ENCODE data around the gene EML6.

EML6 gene

DNA sequence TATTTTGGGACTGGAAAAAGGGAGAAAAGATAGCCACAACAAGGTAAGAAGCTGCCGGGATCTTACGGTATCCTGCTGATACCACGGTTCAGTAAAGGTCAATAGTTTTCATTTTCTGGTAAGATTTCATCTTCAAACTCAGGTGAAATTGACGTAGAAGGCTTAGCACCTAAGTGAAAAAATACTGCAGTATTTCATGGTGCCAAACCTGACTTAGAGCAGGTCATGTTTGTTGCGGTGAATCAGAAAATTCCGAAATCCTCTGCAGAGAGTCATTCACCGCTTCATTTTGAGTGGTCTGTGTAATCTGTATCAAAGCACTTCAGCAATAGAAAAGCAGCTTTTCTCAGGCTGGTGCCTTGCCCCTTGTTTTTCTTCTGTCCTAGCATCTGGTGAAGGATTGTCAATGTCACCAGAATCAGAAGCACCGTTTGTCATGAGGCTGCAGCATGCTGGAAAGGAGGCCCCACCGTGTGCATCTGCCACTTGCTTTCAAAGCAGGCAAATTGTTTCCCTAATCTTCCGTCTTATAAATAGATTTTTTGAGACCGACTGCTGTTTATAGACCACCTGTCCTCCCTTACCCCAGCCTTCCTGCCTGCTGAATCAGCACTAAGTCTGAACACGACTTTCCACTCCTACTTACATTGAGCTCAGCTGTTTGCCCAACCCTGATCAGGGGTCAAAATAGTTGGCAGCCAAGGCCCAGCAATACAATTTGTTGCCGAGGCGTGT is 156.3 kb downstream of the EML6 start:
- POLR2A ChIA-PET = interaction anchor here (0.5 kb wide), 1 partner anchor 320 kb away, joined by 3 read pairs; no protein-coding TSS in a partner anchor
- Histone ChIP-seq H3K27ac (ENCODE audit: insufficient read depth in 1 of 2, low read depth in 1 of 2, low read length in 2 of 2, poor library complexity in 1 of 2, severe bottlenecking in 2 of 2) (no peak overlapping the region), H3K9me3 (ENCODE audit: control extremely low read depth in 1 of 5, control insufficient read depth in 4 of 5, insufficient read depth in 2 of 5, low read depth in 1 of 5, low read length in 4 of 5) (no peaks in the 10 kb centered on the region), H3K27me3 (replicated peaks in 2 of 5; ENCODE audit: control insufficient read depth in 4 of 5, insufficient read depth in 5 of 5, low read length in 4 of 5) (no peaks in the 10 kb centered on the region), H3K36me3 (ENCODE audit: control insufficient read depth in 4 of 4, insufficient read depth in 4 of 4, low read length in 3 of 4) (no peaks in the 10 kb centered on the region), H3K4me3 (ENCODE audit: control insufficient read depth in 1 of 7, extremely low read depth in 1 of 7, insufficient read depth in 4 of 7, low read depth in 2 of 7, low read length in 6 of 7) (no peak overlapping the region), H3K4me1 (ENCODE audit: control extremely low read depth in 1 of 4, control insufficient read depth in 4 of 4, insufficient read depth in 4 of 4, low read length in 3 of 4) (peaks cover 0 to 13% (median 9%) of the 10 kb centered on the region in 4 experiments)
- peak in 2 of 3 donors; percentile 28 to 33 for DNase-seq
- CTCF ChIA-PET = interaction anchor here (0.9 to 1.8 kb wide), 3 partner anchors 10 to 296 kb away, joined by 3 to 4 read pairs (median 3); no protein-coding TSS in a partner anchor
- WGBS (ENCODE audit: insufficient coverage) = 68% methylated on average over 12 of the region's 14 CpGs

DNA sequence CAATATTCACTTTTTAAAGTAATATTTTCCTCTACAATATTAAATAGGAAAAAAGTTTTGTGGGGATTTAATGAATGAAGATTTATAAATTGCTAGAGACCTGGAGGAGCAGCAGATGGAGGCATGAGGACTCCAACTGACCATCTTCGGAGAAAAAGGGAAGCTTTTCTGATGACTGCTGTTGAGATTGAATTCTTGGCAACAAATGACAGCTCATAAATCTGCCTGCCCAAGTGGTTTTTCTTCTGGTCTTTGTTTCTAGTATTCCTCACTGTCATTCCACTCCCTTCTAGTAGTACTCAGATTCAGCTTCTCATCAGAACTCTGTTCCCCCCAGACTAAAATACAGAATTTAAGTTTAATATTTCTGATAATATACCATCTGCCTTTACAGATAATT is 157.0 kb downstream of the EML6 start:
- ChIA-PET POLR2A (interaction anchor here (0.5 kb wide), 1 partner anchor 319 kb away, joined by 3 read pairs; no protein-coding TSS in a partner anchor), CTCF (interaction anchor here (0.9 to 1.8 kb wide), 3 partner anchors 10 to 295 kb away, joined by 3 to 4 read pairs (median 3); no protein-coding TSS in a partner anchor)
- peaks cover 0 to 13% (median 9%) of the 10 kb centered on the region in 4 experiments for H3K4me1 ChIP-seq (ENCODE audit: control extremely low read depth in 1 of 4, control insufficient read depth in 4 of 4, insufficient read depth in 4 of 4, low read length in 3 of 4)
- DNase-seq = peak in 2 of 3 donors; percentile 59 to 66
- no peak overlapping the region for H3K4me3 ChIP-seq (ENCODE audit: control insufficient read depth in 1 of 7, extremely low read depth in 1 of 7, insufficient read depth in 4 of 7, low read depth in 2 of 7, low read length in 6 of 7)
- H3K27ac ChIP-seq (ENCODE audit: insufficient read depth in 1 of 2, low read depth in 1 of 2, low read length in 2 of 2, poor library complexity in 1 of 2, severe bottlenecking in 2 of 2) = no peak overlapping the region
- no peaks in the 10 kb centered on the region for H3K27me3 ChIP-seq (replicated peaks in 2 of 5; ENCODE audit: control insufficient read depth in 4 of 5, insufficient read depth in 5 of 5, low read length in 4 of 5)
- no peaks in the 10 kb centered on the region for H3K9me3 ChIP-seq (ENCODE audit: control extremely low read depth in 1 of 5, control insufficient read depth in 4 of 5, insufficient read depth in 2 of 5, low read depth in 1 of 5, low read length in 4 of 5)
- H3K36me3 ChIP-seq (ENCODE audit: control insufficient read depth in 4 of 4, insufficient read depth in 4 of 4, low read length in 3 of 4) = no peaks in the 10 kb centered on the region
- WGBS (ENCODE audit: insufficient coverage) = 0% methylated on average over 1 of the region's 1 CpG

DNA sequence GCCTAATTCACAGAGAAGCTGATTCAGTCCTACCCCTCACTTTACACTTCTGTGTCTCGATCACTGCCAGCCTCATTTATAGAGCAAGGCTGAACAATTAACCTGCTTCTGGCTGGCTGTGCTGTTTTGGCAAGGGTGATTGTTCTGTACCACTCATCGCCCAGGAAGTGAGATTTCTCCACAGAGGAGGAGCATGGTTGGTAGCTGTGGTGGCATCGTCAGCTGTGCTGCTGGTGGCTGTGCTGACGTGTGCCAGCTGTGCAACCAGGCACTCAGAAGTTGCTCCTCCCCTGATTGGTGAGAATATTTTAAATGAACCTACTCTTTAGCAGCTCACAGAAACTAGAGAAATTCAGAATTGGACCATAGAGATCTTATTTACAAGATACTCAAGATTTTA is 158.3 kb downstream of the EML6 start:
- H3K4me3 ChIP-seq (ENCODE audit: control insufficient read depth in 1 of 7, extremely low read depth in 1 of 7, insufficient read depth in 4 of 7, low read depth in 2 of 7, low read length in 6 of 7) = no peak overlapping the region
- no peaks in the 10 kb centered on the region for H3K36me3 ChIP-seq (ENCODE audit: control insufficient read depth in 4 of 4, insufficient read depth in 4 of 4, low read length in 3 of 4)
- no peaks in the 10 kb centered on the region for H3K27me3 ChIP-seq (replicated peaks in 2 of 5; ENCODE audit: control insufficient read depth in 4 of 5, insufficient read depth in 5 of 5, low read length in 4 of 5)
- no peak for DNase-seq
- CTCF ChIA-PET = interaction anchor here (1.5 kb wide), 1 partner anchor 294 kb away, joined by 3 read pairs; no protein-coding TSS in a partner anchor
- POLR2A ChIA-PET = interaction anchor here (0.6 kb wide), 2 partner anchors 72 to 300 kb away, joined by 3 read pairs; no protein-coding TSS in a partner anchor
- no peak overlapping the region for H3K27ac ChIP-seq (ENCODE audit: insufficient read depth in 1 of 2, low read depth in 1 of 2, low read length in 2 of 2, poor library complexity in 1 of 2, severe bottlenecking in 2 of 2)
- 100% methylated on average over 1 of the region's 4 CpGs for WGBS (ENCODE audit: insufficient coverage)
- peaks cover 0 to 13% (median 9%) of the 10 kb centered on the region in 4 experiments for H3K4me1 ChIP-seq (ENCODE audit: control extremely low read depth in 1 of 4, control insufficient read depth in 4 of 4, insufficient read depth in 4 of 4, low read length in 3 of 4)
- H3K9me3 ChIP-seq (ENCODE audit: control extremely low read depth in 1 of 5, control insufficient read depth in 4 of 5, insufficient read depth in 2 of 5, low read depth in 1 of 5, low read length in 4 of 5) = no peaks in the 10 kb centered on the region

DNA sequence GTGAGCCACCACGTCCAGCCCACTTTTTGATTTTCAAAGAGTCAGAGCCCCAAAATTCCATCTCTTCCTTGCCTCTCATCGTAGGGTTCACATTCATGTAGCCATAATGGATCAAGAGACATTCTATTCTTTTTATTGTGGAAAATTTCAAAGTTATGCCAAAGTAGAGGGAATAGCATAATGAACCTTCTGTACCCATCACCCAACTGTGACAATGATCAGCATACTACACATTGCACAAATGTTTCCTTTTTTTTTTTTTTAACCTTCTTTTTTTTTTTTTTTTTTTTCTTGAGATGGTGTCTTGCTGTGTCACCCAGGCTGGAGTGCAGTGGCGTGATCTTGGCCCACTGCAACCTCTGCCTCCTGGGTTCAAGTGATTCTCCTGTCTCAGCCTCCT is 162.4 kb downstream of the EML6 start:
- DNase-seq = no peak
- Histone ChIP-seq H3K4me1 (ENCODE audit: control extremely low read depth in 1 of 4, control insufficient read depth in 4 of 4, insufficient read depth in 4 of 4, low read length in 3 of 4) (peaks cover 0 to under 1% (median 0%) of the 10 kb centered on the region in 4 experiments), H3K36me3 (ENCODE audit: control insufficient read depth in 4 of 4, insufficient read depth in 4 of 4, low read length in 3 of 4) (no peaks in the 10 kb centered on the region), H3K9me3 (ENCODE audit: control extremely low read depth in 1 of 5, control insufficient read depth in 4 of 5, insufficient read depth in 2 of 5, low read depth in 1 of 5, low read length in 4 of 5) (no peaks in the 10 kb centered on the region), H3K4me3 (ENCODE audit: control insufficient read depth in 1 of 7, extremely low read depth in 1 of 7, insufficient read depth in 4 of 7, low read depth in 2 of 7, low read length in 6 of 7) (no peak overlapping the region), H3K27ac (ENCODE audit: insufficient read depth in 1 of 2, low read depth in 1 of 2, low read length in 2 of 2, poor library complexity in 1 of 2, severe bottlenecking in 2 of 2) (no peak overlapping the region), H3K27me3 (replicated peaks in 2 of 5; ENCODE audit: control insufficient read depth in 4 of 5, insufficient read depth in 5 of 5, low read length in 4 of 5) (no peaks in the 10 kb centered on the region)
- WGBS (ENCODE audit: insufficient coverage) = 100% methylated on average over 1 of the region's 3 CpGs
- CTCF ChIA-PET = no interaction called here
- POLR2A ChIA-PET = no interaction called here

DNA sequence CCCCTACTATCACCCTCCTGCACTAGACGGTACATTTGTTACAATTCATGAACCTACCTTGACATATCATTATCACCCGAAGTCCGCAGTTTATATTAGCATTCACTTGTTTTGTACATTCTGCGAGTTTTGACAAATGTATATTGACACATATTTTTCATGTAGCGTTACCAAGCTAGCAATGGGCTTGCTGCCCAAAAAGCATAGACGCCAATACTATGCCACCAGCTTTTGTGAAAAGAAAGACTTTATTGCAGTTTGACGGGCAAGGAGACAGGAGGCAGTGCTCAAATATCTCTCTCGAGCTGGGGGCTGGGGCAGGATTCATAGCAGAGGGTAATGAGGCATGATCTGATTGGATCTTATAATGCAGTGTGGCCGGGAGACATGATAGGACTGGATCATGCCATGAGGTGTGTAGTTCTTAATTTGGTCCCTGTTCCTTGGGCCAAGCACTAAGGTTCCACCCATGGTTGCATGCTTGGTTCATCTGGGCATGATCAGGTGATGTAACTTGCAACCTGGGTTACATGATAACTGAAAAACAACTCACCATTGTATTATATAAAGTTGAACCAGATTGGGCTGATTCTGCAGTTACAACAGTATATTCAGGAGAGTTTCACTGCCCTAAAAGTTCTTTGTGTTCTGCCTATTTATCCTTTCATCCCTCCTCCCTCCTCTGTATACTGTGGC is 164.5 kb downstream of the EML6 start:
- ChIA-PET CTCF (interaction anchor here (1.0 to 1.3 kb wide), 3 partner anchors 11 to 782 kb away, joined by 3 to 5 read pairs (median 4); no protein-coding TSS in a partner anchor), POLR2A (no interaction called here)
- H3K27ac ChIP-seq (ENCODE audit: insufficient read depth in 1 of 2, low read depth in 1 of 2, low read length in 2 of 2, poor library complexity in 1 of 2, severe bottlenecking in 2 of 2) = no peak overlapping the region
- no peaks in the 10 kb centered on the region for H3K4me1 ChIP-seq (ENCODE audit: control extremely low read depth in 1 of 4, control insufficient read depth in 4 of 4, insufficient read depth in 4 of 4, low read length in 3 of 4)
- no peaks in the 10 kb centered on the region for H3K9me3 ChIP-seq (ENCODE audit: control extremely low read depth in 1 of 5, control insufficient read depth in 4 of 5, insufficient read depth in 2 of 5, low read depth in 1 of 5, low read length in 4 of 5)
- H3K27me3 ChIP-seq (replicated peaks in 2 of 5; ENCODE audit: control insufficient read depth in 4 of 5, insufficient read depth in 5 of 5, low read length in 4 of 5) = no peaks in the 10 kb centered on the region
- H3K4me3 ChIP-seq (ENCODE audit: control insufficient read depth in 1 of 7, extremely low read depth in 1 of 7, insufficient read depth in 4 of 7, low read depth in 2 of 7, low read length in 6 of 7) = no peak overlapping the region
- H3K36me3 ChIP-seq (ENCODE audit: control insufficient read depth in 4 of 4, insufficient read depth in 4 of 4, low read length in 3 of 4) = no peaks in the 10 kb centered on the region
- DNase-seq = no peak
- WGBS (ENCODE audit: insufficient coverage) = 100% methylated on average over 6 of the region's 9 CpGs

DNA sequence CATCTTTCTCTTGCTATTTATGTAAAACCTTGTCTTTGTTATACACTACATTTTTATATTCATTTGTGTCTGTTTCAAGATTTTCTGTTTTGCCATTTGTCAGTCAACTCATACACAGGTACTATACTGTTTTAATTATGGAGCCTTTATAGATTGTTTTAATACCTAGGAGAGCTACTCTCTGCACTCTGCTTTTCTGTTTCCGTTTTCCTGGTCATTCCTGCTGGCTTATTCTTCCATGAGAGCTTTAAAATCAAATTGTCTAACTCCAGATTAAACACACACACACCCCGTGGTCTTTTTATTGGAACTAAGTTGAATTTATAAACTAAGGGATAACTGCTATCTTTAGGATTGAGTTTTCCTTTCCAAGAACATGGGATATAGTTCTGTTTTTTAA is 165.6 kb downstream of the EML6 start:
- ChIA-PET POLR2A (no interaction called here), CTCF (interaction anchor here (0.6 to 1.5 kb wide), 3 partner anchors 11 to 1017 kb away, joined by 3 to 5 read pairs (median 3); no protein-coding TSS in a partner anchor)
- no peaks in the 10 kb centered on the region for H3K36me3 ChIP-seq (ENCODE audit: control insufficient read depth in 4 of 4, insufficient read depth in 4 of 4, low read length in 3 of 4)
- WGBS (ENCODE audit: insufficient coverage) = no CpG with 5 or more reads among the region's 2 CpGs
- no peaks in the 10 kb centered on the region for H3K4me1 ChIP-seq (ENCODE audit: control extremely low read depth in 1 of 4, control insufficient read depth in 4 of 4, insufficient read depth in 4 of 4, low read length in 3 of 4)
- no peak for DNase-seq
- no peaks in the 10 kb centered on the region for H3K27me3 ChIP-seq (replicated peaks in 2 of 5; ENCODE audit: control insufficient read depth in 4 of 5, insufficient read depth in 5 of 5, low read length in 4 of 5)
- H3K27ac ChIP-seq (ENCODE audit: insufficient read depth in 1 of 2, low read depth in 1 of 2, low read length in 2 of 2, poor library complexity in 1 of 2, severe bottlenecking in 2 of 2) = no peak overlapping the region
- no peaks in the 10 kb centered on the region for H3K9me3 ChIP-seq (ENCODE audit: control extremely low read depth in 1 of 5, control insufficient read depth in 4 of 5, insufficient read depth in 2 of 5, low read depth in 1 of 5, low read length in 4 of 5)
- no peak overlapping the region for H3K4me3 ChIP-seq (ENCODE audit: control insufficient read depth in 1 of 7, extremely low read depth in 1 of 7, insufficient read depth in 4 of 7, low read depth in 2 of 7, low read length in 6 of 7)
